Right lobe of liver (tissue), 6 donors: ENCODE data around the gene RSPH6A. TPM values are rescaled to one million over a fixed set of nuclear protein-coding genes. Genes with fewer than 3 reads are reported as not detected.
A peak's percentile ranks its signal among the peaks of the same experiment; 100 is the strongest.

Experiments used
- ATAC-seq, 4 donors: fragments of 200-7000 bp; cut with Tn5 transposase; one replicate each; pipeline ENCODE4 v1.9.1; 2020; ENCODE audit warnings: mild to moderate bottlenecking in 4 of 4, moderate library complexity in 4 of 4
- DNase-seq, 3 donors: peaks; one replicate each; pipeline ENCODE4 v3.0.0-alpha.2; 2020
- H3K27ac ChIP-seq, 3 donors: fragments of 200-600 bp; one replicate each; pipeline ENCODE4 v1.8.0; 2022
- H3K27me3 ChIP-seq, 2 donors: fragments of 200-600 bp; one replicate each; pipeline ENCODE4 v1.8.0; 2022
- H3K36me3 ChIP-seq, 4 donors: fragments of 200-600 bp; sonication (generic) in 1 of 4; one replicate each; pipeline versions ENCODE4 v1.5.1 to v1.8.0; 2017 to 2022; ENCODE audit warnings: control low read depth in 1 of 4
- H3K4me1 ChIP-seq, 4 donors: fragments of 200-600 bp; sonication (generic) in 1 of 4; one replicate each; pipeline versions ENCODE4 v1.5.1 to v1.8.0; 2017 to 2022; ENCODE audit warnings: control low read depth in 1 of 4
- H3K4me3 ChIP-seq, 3 donors: fragments of 200-600 bp; one replicate each; pipeline ENCODE4 v1.8.0; 2022
- H3K9me3 ChIP-seq, 4 donors: fragments of 200-600 bp; sonication (generic) in 1 of 4; one replicate each; pipeline versions ENCODE4 v1.5.1 to v1.8.0; 2017 to 2022; ENCODE audit warnings: control low read depth in 1 of 4
- POLR2A ChIP-seq: fragments of 450-650 bp; IDR thresholded peaks from one replicate; pipeline ENCODE4 v1.6.1; 2017; ENCODE audit warnings: antibody characterized with exemption, mild to moderate bottlenecking
- WGBS: methylation state at CpG from one replicate; pipeline ENCODE4 v1.1.6; 2018; ENCODE audit warnings: low coverage, low lambda C conversion rate; ENCODE audit not compliant: insufficient coverage; ENCODE audit errors: missing lambda C conversion rate; 5-methylcytosine and 5-hydroxymethylcytosine counted together
- intact Hi-C, 2 donors: fragments of 100-400 bp; cut with DNase I; formaldehyde crosslinking; loops; one replicate each; pipeline versions ENCODE4 v1.11.2 to v1.14.1; 2022
- total RNA-seq, 6 experiments: library from RNA; depleted of rRNA in 2 of 6; stranded (reverse); fragments of >200 nt in 2 of 6; fragmentation: NEBNext Ultra II Directional in 3 of 6; extraction: Animal tissue kit (Norgen Biotek cat#: 25700) in 3 of 6; gene quantifications; one replicate each; pipeline versions ENCODE4 v1.1.0 to v1.2.4, GENCODE V29; 2016 to 2023
- TF ChIP-seq, protein P1 (sequence below), 4 donors: fragments of 200-600 bp in 3 of 4; fragments of 450-650 bp in 1 of 4; IDR thresholded peaks; one replicate each; pipeline versions ENCODE4 v1.5.1 to v1.8.0; 2016 to 2022; ENCODE audit warnings: antibody characterized with exemption in 4 of 4, mild to moderate bottlenecking in 2 of 4
- donor health status: DM: no; HTN: yes; CAD: no.
- donor health status: DM: no; HTN: no; CAD: no.
- donor health status: DM: no; HTN: no; CAD: no.
- donor health status: DM: no; HTN: yes; CAD: no.
- donor health status: DM: no; HTN: yes; CAD: no.

The RSPH6A gene
- total RNA-seq, 6 experiments from 2014 or later = not detected

- peaks cover 0 to 15% (median 2%) of the 10 kb centered on the region in 4 donors for H3K4me1 ChIP-seq
- no peak overlapping the region for H3K4me3 ChIP-seq
- H3K9me3 ChIP-seq = no peaks in the 10 kb centered on the region
- no peaks in the 10 kb centered on the region for H3K27me3 ChIP-seq
- TF ChIP-seq, protein P1, sequence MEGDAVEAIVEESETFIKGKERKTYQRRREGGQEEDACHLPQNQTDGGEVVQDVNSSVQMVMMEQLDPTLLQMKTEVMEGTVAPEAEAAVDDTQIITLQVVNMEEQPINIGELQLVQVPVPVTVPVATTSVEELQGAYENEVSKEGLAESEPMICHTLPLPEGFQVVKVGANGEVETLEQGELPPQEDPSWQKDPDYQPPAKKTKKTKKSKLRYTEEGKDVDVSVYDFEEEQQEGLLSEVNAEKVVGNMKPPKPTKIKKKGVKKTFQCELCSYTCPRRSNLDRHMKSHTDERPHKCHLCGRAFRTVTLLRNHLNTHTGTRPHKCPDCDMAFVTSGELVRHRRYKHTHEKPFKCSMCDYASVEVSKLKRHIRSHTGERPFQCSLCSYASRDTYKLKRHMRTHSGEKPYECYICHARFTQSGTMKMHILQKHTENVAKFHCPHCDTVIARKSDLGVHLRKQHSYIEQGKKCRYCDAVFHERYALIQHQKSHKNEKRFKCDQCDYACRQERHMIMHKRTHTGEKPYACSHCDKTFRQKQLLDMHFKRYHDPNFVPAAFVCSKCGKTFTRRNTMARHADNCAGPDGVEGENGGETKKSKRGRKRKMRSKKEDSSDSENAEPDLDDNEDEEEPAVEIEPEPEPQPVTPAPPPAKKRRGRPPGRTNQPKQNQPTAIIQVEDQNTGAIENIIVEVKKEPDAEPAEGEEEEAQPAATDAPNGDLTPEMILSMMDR (IDR thresholded peaks at IDR 0.05) = no peak
- TF ChIP-seq POLR2A = no peak
- no peak overlapping the region for H3K27ac ChIP-seq
- DNase-seq (no peak), ATAC-seq (no peak)
- no peaks in the 10 kb centered on the region for H3K36me3 ChIP-seq
- intact Hi-C loops = no loop called here
- WGBS = 95% methylated on average over 9 of the region's 15 CpGs
Observed at GRCh38 chr19:45789035-45789786, 25.9 kb downstream of the RSPH6A start.

DNA sequence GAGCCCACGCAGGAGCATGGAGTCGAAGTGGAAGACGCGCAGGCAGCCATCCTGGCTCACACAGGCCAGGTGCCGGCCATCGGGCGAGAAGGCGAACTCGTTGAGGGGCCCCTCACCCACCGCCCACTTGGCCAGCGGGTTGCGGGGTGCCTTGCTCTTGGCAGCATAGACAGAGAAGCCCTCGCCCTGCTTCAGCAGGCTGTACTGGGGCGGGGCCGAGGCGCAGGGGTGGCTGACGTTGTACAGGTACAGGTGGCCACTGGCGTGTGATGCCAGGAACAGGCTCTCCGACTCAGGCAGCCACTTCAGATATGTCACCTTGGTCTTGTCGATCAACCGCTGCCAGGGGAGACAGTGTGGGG is 28.6 kb downstream of the RSPH6A start:
- Histone ChIP-seq H3K27me3 (no peaks in the 10 kb centered on the region), H3K9me3 (no peaks in the 10 kb centered on the region), H3K4me3 (no peak overlapping the region), H3K36me3 (no peaks in the 10 kb centered on the region), H3K4me1 (peaks cover 0 to 9% (median 0%) of the 10 kb centered on the region in 4 donors), H3K27ac (no peak overlapping the region)
- intact Hi-C loops = no loop called here
- TF ChIP-seq, protein P1 (IDR thresholded peaks at IDR 0.05) = no peak
- TF ChIP-seq POLR2A = no peak
- DNase-seq (no peak), ATAC-seq (no peak)
- 100% methylated on average over 1 of the region's 21 CpGs for WGBS

- intact Hi-C loops = no loop called here
- Histone ChIP-seq H3K4me1 (peaks cover 0 to 3% (median 0%) of the 10 kb centered on the region in 4 donors), H3K9me3 (no peaks in the 10 kb centered on the region), H3K36me3 (no peaks in the 10 kb centered on the region), H3K27me3 (no peaks in the 10 kb centered on the region), H3K4me3 (no peak overlapping the region), H3K27ac (no peak overlapping the region)
- 90% methylated on average over 7 of the region's 57 CpGs for WGBS
- TF ChIP-seq, protein P1 (IDR thresholded peaks at IDR 0.05) = no peak
- no peak for TF ChIP-seq POLR2A
- ATAC-seq = no peak
- peak in 1 of 3 donors; percentile 55 for DNase-seq
Observed at GRCh38 chr19:45785781-45786532, 29.2 kb downstream of the RSPH6A start.

DNA sequence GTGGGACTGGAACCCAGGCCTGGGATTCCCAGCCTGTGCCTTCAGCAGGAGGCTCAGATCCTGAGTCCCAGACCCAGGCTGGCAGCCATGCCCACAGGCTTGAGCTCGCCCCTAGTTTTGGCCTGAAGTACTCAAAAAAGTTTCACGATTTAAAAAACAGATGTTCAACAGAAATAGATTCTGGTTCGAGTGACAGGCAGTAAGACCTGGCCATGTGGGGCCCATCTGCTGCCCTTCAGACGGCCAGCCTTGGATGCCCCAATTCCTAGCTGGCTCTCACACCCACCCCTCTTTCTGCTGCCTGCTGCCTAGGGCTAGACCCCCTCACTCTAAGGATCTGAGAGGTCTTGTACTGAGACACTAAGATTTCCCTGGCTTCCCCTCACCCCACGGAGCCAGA is 30.0 kb downstream of the RSPH6A start:
- H3K27ac ChIP-seq = no peak overlapping the region
- WGBS = 68% methylated on average over 4 of the region's 5 CpGs
- intact Hi-C loops = no loop called here
- ATAC-seq (no peak), DNase-seq (no peak)
- H3K9me3 ChIP-seq = no peaks in the 10 kb centered on the region
- no peak for TF ChIP-seq POLR2A
- TF ChIP-seq, protein P1 (IDR thresholded peaks at IDR 0.05) = no peak
- no peaks in the 10 kb centered on the region for H3K4me1 ChIP-seq
- H3K36me3 ChIP-seq = no peaks in the 10 kb centered on the region
- H3K27me3 ChIP-seq = no peaks in the 10 kb centered on the region
- no peak overlapping the region for H3K4me3 ChIP-seq
